GM12878 (cell line): ENCODE results near the gene RWDD1.

ENCODE experiments used
- CTCF ChIP-seq, 3 experiments: IDR thresholded peaks in 2 of 3; conservative IDR thresholded peaks in 1 of 3; 2 replicates each; pipeline ENCODE4 v1.5.1; 2011; ENCODE audit warnings: low read depth in 3 of 3, low read length in 3 of 3, mild to moderate bottlenecking in 3 of 3, control low read depth in 2 of 3, moderate library complexity in 2 of 3, inconsistent platforms in 1 of 3, mixed read lengths in 1 of 3; ENCODE audit not compliant: control insufficient read depth in 2 of 3, insufficient read depth in 1 of 3; ENCODE audit errors: extremely low read depth in 1 of 3
- GATAD2B ChIP-seq: fragments of 450-650 bp; conservative IDR thresholded peaks from 2 replicates; pipeline ENCODE4 v1.6.1; 2017; ENCODE audit warnings: low read depth, mild to moderate bottlenecking, moderate library complexity
- JUNB ChIP-seq: IDR thresholded peaks from 2 replicates; pipeline ENCODE4 v1.6.1; 2016; ENCODE audit warnings: antibody characterized with exemption, mild to moderate bottlenecking
- USF2 ChIP-seq: IDR thresholded peaks from 2 replicates; pipeline ENCODE4 v1.6.1; 2011; ENCODE audit warnings: low read depth, low read length, improper control_type of control experiment, borderline replicate concordance

GRCh38 chr6:116545651-116546050 lies 25.7 kb upstream of the RWDD1 start, which contains the start of gene TRAPPC3L:
- TF ChIP-seq JUNB (no peak), GATAD2B (no peak), CTCF (IDR thresholded peaks at IDR 0.05 in 2 of 3, conservative IDR thresholded peaks at IDR 0.05 in 1 of 3; ENCODE audit: control insufficient read depth in 2 of 3, extremely low read depth in 1 of 3, insufficient read depth in 1 of 3, low read depth in 3 of 3, low read length in 3 of 3) (no peak), USF2 (no peak)
